ENCODE data around the gene JOSD1.
A peak's percentile ranks its signal among the peaks of the same experiment; 100 is the strongest.

The JOSD1 gene

DNA sequence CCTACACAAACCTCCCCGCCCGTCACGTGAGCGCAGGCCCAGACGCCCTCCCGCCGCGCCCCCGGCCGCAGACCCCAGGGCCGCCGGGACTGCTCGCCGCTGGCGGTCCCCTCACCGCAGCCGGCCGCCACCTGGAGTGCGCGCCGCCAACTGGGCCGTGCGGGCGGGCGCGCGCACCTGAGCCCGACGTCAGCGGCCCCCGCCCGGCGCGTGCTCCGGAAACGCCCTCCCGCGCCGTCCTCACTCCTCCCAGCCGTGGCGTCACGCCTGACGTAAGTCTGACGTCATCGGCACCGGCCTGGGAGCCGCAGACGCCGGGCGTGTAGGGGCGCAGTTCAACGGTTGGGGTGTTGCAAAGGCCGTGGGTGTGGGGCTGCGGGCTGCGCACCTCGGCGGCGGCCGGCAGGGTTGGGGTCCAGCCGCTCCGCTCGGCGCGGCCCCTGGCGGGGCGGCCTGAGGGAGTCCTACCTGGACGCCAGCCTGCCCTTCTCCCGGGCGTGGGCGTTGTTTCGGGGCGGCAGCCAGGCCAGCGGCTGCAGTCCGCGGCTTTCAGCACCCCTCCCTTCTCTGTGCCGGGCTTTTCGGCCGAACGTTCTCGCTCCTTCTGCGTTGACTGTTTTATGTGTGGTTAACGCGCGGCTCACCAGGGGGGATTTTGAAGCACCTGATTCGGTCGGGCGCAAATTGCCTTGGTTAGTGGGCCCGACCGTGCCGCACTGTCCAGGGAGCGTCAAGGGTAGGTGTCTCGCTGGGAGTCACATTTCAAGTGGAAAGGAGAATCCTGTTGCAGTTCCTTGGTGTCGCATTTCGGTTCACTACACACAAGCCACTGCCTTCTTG is at the start of gene JOSD1:
Gene JOSD1 (minus strand): TSS at position 155 of the 840 bp plus-strand sequence. CDS start 956 bp downstream, outside the sequence.
- peak; percentile 82 for DNase-seq (ENCODE audit: low read depth)
- peak within 1 kb of the TSS; percentile 86 for H3K4me3 ChIP-seq (ENCODE audit: low read depth, low read length)

DNA sequence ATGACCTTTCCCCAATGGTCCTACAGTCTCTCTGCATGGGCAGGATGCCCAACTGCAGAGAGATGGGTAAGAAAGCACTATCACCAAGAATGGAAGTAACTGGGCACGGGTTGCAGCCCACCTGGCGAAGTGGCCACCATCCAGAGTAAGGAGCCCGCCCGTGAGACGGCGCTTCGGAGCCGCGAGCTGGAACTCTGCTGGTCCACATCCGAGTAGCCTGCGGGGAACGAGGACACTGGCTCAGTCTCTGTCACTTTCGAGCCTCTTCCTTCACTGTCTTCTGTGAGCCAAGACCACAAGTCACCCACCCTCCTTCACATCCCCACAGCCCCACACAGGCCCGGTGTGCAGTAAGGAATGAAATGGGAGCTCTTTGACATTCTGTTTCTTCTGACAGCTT is 49.4 kb upstream of the JOSD1 start:
- DNase-seq (ENCODE audit: low read depth) = no peak
- no peak overlapping the region for H3K4me3 ChIP-seq (ENCODE audit: low read depth, low read length)

DNA sequence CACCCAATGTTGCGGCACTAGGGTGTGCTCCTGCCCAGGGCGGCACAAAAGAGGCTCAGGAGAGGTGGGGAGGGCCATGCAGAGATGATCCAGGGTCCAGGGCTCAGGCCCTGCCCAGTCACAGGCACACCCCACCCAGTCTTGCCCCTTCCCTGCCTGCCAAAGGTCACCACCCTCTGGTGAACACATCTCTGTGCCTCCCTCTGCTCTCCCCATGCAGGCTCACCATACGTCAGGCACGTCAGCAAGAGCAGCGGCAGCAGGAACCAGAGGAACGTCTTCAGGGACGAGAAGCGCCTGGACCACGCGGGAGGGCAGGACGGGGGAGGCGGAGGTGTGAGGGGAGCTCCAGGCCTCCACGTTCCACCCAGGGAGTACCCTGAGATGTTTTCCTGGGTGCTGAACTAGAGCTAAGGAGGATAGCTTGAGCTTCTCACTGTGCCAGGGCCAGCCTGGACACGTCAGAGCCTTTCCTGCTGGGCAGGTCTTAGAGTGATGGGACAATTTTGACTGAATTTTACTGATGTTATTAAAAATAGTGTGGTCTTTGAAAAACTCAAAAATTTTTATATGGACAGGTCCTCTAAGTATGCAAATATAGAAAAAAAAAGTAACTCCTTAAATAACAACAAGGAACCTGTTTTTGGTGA is 47.9 kb upstream of the JOSD1 start:
- H3K4me3 ChIP-seq (ENCODE audit: low read depth, low read length) = no peak overlapping the region
- DNase-seq (ENCODE audit: low read depth) = no peak

DNA sequence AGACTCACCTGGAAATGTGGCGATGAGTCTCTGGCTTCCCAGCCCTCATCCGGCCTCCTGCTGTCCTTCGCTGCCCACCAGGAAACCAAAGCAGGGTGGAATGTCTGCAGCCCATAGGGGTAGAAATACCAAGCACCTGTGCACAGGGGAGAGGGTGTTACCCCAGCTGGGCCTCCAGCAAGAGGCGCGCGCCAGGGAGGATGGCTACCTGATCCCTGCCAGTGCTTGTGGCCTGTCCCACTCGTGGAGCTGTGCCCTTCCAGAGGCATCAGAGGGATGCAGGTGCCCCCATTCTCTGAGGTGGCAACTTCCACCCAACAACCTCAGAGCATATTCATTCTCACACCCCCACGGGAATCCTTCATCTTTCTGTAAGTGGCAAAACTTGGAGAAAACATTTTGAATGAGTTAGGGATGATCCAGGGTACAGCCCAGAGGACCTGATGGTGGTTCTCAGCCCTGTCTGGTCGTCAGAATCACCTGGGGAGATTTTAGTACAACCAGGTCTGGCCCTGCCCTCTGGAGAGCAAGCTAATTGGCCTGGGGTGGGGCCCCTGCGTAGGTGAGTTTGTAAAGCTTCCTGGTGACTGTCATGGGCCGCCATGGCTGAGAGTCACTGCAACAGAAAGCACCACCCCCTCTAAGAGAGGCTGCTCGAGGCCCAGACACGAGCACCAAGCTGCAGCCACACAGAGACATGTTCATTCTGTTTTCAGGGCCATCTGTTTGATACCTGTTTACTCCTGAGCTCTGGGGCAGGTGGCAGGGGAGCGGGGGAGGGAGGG is 45.1 kb upstream of the JOSD1 start:
- no peak for DNase-seq (ENCODE audit: low read depth)
- no peak overlapping the region for H3K4me3 ChIP-seq (ENCODE audit: low read depth, low read length)

DNA sequence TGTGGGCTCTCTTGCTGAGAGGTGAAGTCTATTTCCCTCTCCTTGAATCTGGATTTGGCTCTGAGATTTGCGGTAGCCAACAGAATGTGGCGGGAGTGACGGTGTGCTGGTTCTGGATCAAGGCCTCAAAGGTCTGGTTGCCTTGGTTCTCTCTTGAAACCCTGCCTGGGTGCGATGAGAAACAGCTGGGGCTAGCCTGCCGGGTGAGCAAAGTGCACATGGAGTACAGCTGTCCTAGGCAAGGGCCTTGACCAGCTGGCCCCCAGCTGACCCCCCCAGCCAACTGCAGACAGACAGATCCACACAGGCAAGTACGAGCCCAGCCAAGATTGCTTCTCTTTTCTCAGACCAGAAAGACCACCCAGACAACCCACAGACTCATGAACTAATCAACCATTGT is 44.2 kb upstream of the JOSD1 start:
- H3K4me3 ChIP-seq (ENCODE audit: low read depth, low read length) = no peak overlapping the region
- DNase-seq (ENCODE audit: low read depth) = no peak

DNA sequence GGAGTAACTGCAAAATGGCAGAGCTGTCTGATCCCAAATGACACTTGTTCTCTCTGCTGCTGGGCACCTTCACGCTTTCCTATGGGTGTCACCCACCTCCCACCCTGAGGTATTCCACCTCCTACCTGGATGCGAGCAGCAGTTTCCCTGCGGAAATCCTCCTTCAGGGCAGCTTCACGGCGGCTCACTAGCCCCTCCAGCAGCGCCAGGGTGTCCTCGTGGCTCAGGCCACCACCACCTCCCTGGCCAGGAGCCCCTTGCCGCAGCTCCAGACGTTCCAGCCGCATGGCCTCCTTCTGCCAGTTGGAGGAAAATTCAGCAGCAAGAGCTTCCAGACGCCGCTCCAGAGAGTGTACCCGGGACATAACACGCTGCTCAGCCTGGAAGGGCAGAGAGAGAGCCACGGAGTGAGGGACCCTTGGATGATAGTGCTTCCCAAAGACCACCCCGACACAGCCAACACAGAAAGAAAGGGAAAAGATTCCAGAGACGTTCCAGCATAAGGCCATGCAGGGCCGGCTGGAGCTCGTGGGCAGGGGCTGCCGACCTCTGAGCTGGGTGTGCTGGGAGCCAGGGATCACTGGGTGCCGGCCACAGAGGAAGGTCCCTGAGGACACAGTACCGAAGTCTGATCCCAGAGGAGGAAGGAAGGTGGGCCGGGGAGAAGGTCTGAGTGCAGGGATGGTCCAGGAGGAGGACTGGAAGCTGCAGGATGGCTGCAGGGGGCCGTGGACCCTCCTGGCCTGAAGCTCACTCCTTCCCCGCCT is 41.6 kb upstream of the JOSD1 start:
- no peak overlapping the region for H3K4me3 ChIP-seq (ENCODE audit: low read depth, low read length)
- no peak for DNase-seq (ENCODE audit: low read depth)

DNA sequence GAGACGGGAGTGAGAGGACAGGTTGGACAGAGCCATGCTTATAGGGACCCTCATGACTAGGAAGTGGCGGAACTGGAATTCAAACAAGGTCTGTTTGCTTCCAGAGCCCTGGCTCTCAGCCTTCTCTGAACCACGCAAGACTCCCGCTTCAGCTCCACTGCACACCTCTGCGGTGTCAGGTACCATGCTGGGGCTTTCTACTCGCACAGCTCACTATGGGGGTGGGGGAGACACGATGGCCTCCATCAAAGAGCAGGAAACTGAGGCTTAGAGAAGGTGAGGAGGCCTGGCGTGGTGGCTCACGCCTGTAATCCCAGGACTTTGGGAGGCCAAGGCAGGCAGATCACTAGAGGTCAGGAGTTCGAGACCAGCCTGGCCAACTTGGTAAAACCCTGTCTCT is 40.8 kb upstream of the JOSD1 start:
- no peak overlapping the region for H3K4me3 ChIP-seq (ENCODE audit: low read depth, low read length)
- DNase-seq (ENCODE audit: low read depth) = no peak

DNA sequence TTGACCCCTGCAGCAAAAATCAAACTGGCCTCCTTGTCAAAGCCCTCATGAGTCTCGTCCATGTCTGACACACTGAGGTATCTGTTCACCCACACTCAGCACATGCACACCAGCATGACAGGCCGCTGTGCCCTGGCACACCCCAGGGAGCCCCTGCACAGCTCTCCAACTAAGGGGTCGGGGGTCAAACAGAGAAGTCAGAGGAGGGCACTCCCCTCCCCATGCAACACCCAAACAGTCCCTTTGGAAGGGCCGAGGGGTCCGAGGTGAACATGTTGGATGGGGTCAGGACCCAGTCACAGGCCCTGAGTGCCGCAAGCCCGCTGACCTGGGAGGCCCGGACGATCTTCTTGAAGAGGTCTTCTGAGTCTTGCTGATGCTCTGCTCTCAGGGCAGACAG is 40.4 kb upstream of the JOSD1 start:
- DNase-seq (ENCODE audit: low read depth) = no peak
- H3K4me3 ChIP-seq (ENCODE audit: low read depth, low read length) = no peak overlapping the region

DNA sequence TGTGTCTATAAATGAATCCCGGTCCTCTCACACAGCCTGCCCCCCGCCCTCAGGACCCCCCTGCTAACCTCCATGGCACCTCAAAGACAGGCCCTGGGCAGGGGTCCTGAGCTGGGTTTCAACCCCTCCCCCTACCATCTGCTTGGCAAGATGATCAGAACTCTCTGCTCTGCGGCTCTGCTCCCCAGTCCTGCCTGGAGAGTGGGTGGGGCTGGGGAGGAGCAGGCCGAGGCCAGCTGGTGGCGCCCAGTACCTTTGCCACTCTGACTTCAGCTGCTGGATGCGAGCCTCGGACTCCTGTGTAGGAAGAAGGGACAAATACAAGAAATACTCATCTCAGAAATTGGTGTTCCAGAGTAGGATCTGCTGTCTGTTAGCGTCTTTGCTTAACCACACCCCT is 40.0 kb upstream of the JOSD1 start:
- DNase-seq (ENCODE audit: low read depth) = no peak
- H3K4me3 ChIP-seq (ENCODE audit: low read depth, low read length) = no peak overlapping the region

DNA sequence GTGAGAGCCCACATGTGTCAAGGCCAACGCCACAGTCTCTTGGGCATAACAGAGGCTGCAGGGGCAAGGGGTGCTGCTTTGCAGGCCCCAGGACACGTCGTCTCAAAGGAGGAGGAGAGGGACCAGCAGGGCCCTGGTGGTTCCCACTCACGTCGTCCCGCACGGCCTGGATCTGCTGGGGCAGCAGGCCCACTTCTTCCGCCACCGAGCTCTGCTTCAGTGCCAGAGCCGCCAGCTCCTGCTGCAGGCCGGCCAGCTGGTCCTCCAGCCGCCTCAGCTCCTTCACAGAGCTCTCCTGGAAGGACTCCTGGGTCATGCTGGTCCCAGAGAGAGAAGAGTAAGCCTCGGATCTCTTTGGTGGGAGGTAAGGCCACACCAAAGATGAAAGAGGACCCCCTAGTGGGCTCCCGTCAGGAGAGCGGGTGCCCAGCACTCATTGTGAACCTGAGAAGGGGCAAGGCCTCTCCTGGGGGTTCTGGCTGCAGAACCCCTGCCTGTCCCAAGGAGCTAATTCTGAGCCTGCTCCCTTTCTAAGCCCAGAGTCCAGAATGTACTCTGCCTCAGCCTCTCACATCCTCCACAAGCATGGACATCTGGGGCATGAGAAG is 39.5 kb upstream of the JOSD1 start:
- no peak overlapping the region for H3K4me3 ChIP-seq (ENCODE audit: low read depth, low read length)
- no peak for DNase-seq (ENCODE audit: low read depth)

DNA sequence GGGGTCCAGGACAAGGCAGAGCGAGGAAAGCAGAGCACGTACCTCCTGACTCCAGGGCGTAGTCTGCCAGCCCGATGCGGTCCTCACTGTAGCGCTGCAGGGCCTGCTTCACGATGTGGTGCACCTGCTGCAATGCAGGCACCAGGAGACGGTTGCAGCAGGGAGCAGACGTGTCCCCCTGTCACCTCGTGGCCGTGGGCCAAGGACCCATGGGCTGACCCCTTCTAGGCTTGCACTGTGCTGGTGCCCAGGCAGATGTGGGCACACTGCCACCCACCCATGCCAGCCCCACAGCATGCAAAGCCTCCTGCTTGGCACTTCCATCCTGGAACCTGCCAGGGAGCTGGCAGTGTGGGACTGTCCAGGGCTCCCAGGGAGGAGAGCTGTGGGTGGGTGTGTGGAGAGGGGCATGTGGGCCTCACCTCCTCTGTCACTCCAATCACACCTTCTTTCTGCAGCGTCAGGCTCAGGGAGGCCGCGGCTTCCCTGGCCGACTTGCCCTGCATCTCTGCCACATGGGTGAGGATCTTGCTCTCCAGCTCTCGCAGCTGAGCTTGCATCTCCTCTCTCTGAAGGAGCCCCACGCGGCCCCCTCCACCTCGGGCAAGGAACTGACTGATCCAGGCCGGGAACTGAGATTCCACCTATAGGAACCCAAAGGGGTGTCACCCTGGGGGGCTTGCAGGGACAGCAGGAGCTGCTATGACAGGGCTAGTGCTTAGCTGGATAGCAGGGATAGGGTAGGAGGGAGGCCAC is 38.7 kb upstream of the JOSD1 start:
- DNase-seq (ENCODE audit: low read depth) = no peak
- no peak overlapping the region for H3K4me3 ChIP-seq (ENCODE audit: low read depth, low read length)

DNA sequence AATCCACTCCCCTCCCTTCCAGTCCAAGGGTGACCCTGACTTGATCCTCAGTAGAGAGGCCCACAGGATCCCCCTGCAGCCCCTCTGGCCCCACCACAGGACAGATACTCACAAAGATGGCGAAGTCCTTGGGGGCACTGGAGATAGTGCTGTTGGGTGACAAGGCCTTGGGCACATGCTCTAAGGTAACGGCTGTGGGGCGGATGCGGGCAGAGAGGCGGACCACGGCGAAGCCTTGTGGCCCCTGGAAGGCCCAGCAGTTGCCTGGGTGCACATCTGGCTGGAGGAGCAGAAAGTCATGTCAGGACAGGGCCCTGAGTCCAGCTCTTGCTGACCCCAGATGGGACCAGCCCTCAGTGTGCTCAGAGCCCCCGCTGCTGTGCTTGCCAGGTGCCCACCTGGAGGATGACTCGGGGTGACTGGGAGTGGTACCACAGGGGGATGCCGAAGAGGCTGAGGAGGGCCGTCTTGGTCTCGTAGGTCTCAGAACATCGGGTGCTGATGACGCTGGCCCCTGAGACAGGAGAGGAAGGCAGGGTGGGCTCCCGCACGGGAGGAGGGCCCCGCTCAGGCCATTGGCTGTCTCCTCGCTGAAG is 37.8 kb upstream of the JOSD1 start:
- no peak for DNase-seq (ENCODE audit: low read depth)
- H3K4me3 ChIP-seq (ENCODE audit: low read depth, low read length) = no peak overlapping the region

DNA sequence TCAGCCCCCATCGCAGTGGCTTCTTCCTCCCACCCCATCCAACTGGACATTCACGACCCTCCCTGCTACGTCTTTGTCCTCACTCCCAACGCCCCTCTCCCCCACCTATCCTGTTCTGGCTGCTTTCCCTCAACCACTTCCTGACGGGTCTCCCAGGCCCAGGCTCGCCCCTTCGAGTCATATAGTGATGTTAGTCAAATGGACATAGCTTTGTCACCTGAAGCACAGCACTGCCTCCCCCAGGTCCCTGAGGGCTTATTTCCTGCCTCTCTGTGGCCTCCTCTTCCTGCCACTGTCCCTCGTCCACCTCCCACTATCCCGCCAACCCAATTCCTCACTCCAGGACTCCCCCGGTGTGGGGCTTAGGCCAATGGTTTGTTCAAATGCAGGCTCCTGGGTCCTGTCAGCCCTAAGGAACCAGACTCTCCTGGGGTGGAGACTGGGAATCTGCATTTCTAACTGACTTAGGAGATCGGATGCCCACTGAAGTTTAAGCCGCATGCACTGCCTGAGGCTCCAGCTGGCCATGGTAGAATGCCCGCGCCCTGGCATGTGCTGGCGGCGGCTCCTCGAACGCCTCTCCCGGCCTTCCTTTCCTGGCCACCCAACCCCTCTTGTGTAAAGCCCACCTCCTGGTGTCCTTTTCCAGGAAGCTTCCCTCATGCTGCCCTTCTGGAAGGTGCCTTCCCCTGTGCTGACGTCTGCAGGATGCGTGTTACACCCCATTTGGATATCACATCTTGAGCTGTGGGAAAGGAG is 36.7 kb upstream of the JOSD1 start:
- no peak for DNase-seq (ENCODE audit: low read depth)

DNA sequence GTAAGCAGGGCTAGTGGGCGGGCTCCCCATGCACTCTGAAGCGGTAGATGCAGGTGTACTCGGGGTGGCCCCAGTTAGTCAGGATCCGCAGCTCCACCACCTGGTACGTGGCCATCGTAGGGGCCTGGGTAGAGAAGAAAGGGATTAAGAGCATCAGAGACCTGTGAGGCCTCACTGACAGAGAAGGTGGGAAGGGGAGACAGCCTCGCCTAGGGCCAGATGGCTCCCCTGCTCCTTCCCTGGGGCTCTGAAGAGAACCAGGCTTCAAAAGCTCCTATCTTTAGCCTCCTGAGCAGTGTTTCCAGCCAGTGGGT is 35.5 kb upstream of the JOSD1 start:
- no peak for DNase-seq (ENCODE audit: low read depth)
- no peak overlapping the region for H3K4me3 ChIP-seq (ENCODE audit: low read depth, low read length)

More for the DNA sequence above, 36.7 kb upstream of the JOSD1 start:
- H3K4me3 ChIP-seq (ENCODE audit: low read depth, low read length) = no peak overlapping the region

DNA sequence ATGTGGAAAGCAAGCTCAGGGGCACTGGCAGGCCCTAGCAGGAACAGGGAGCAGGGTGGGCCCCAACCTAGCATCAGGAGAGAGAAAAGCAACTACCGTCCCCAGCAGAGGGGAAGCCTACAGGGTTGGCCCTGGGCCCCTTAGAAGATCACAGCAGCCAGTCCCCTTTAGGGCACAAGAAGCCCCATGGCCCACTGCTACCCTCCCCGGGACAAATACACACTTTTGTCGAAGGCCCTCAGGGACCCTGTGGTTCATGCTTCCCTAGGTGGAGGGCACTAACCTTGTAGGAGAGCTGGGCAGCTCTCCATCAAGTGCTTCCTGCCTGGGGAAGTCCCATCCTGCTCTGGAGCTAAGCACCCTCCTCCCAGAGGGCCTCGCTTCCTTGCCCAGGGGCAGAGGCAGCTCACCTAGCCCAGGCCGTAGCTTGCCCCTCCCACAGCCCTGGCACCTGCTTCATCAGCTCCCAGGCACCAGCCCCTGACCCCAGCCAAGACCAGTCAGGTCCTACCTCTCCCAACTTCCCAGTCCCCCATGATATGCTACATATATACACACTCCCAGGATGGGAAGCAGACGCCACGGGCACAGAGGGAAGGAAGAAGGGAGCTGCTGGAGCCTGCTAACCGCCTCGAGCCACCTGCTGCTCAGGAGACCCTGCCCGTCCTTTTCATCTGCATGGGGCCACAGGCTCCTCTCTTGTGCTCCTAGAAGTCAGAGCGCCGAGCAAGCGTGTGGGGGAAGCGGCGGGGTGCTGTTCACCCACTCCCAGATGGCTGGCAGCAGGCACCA is 34.9 kb upstream of the JOSD1 start:
- no peak overlapping the region for H3K4me3 ChIP-seq (ENCODE audit: low read depth, low read length)
- DNase-seq (ENCODE audit: low read depth) = no peak

DNA sequence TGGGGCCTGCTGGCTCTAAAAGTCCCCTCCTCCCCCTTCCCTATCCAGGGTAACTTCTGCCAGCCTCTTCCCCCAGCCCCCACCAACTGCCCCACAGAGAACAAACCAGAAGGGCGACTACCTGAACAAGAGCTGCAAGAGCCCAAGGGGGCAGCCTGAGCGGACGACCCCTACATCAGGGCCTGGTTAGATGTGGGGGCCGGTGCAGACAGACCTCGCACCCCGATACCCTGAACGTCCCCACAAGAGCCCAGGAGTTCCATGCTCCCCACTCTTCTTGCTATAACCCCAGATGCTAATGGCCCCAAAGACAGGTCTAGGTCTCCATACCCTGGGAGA is 34.4 kb upstream of the JOSD1 start:
- no peak overlapping the region for H3K4me3 ChIP-seq (ENCODE audit: low read depth, low read length)
- no peak for DNase-seq (ENCODE audit: low read depth)
